Fibroblast of villous mesenchyme (primary cell): Measurements from ENCODE around the gene OR5K2. TPM values are rescaled to one million over a fixed set of nuclear protein-coding genes. Genes with fewer than 3 reads are reported as not detected.

Experiments
- DNase-seq: peaks from one replicate; pipeline ENCODE4 v3.0.0-alpha.2; 2010; ENCODE audit warnings: low read depth
- H3K4me3 ChIP-seq: 2 replicates; pipeline ENCODE4 v1.5.1; 2011; ENCODE audit warnings: low read depth, mild to moderate bottlenecking, low read length
- total RNA-seq: library from RNA; depleted of rRNA; stranded (reverse); fragments of >200 nt; gene quantifications from 2 replicates; pipeline ENCODE4 v1.2.3, GENCODE V29; 2012
- TF ChIP-seq, protein P1 (sequence below): IDR thresholded peaks from 2 replicates; pipeline ENCODE4 v1.5.1; 2012; ENCODE audit warnings: low read depth, mild to moderate bottlenecking, low read length; ENCODE audit not compliant: insufficient read depth

Gene OR5K2
- total RNA-seq, 1 donor, result not detected

DNA sequence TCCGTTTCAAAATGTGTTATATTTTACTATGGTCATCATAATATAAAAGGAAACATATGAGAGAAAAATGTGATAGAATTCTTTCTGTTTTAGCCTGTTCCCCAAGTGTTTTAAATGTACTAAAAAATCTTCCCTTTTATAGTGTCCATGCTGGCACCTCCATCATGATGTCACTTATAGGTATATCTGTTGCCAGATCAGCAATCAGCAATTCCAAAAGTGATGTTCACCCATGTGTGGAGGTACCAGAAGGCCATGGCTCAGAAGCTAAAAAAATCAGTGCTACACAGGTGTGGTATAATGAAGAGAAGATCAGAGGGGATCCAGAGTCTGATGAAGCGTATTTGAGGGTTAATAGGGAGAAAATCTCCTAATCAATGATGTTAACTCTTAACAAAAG, 33.2 kb downstream of the OR5K2 start:
- TF ChIP-seq, protein P1, sequence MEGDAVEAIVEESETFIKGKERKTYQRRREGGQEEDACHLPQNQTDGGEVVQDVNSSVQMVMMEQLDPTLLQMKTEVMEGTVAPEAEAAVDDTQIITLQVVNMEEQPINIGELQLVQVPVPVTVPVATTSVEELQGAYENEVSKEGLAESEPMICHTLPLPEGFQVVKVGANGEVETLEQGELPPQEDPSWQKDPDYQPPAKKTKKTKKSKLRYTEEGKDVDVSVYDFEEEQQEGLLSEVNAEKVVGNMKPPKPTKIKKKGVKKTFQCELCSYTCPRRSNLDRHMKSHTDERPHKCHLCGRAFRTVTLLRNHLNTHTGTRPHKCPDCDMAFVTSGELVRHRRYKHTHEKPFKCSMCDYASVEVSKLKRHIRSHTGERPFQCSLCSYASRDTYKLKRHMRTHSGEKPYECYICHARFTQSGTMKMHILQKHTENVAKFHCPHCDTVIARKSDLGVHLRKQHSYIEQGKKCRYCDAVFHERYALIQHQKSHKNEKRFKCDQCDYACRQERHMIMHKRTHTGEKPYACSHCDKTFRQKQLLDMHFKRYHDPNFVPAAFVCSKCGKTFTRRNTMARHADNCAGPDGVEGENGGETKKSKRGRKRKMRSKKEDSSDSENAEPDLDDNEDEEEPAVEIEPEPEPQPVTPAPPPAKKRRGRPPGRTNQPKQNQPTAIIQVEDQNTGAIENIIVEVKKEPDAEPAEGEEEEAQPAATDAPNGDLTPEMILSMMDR, result no peak
- no peak overlapping the region for H3K4me3 ChIP-seq
- no peak for DNase-seq

GRCh38 chr3:98531622-98532274, 34.3 kb downstream of the OR5K2 start, which contains the start of gene GPR15:
GPR15 (plus strand) TSS chr3:98531978; CDS start chr3:98532034, 56 bp downstream.
- no peak for DNase-seq

DNA sequence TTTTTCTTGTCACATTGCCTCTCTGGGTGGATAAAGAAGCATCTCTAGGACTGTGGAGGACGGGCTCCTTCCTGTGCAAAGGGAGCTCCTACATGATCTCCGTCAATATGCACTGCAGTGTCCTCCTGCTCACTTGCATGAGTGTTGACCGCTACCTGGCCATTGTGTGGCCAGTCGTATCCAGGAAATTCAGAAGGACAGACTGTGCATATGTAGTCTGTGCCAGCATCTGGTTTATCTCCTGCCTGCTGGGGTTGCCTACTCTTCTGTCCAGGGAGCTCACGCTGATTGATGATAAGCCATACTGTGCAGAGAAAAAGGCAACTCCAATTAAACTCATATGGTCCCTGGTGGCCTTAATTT, 34.8 kb downstream of the OR5K2 start:
- TF ChIP-seq, protein P1, result no peak
- no peak for DNase-seq
- H3K4me3 ChIP-seq, result no peak overlapping the region

More at GRCh38 chr3:98531622-98532274, 34.3 kb downstream of the OR5K2 start, which contains the start of gene GPR15:
- no peak within 1 kb of the TSS for H3K4me3 ChIP-seq
- TF ChIP-seq, protein P1, result no peak

DNA sequence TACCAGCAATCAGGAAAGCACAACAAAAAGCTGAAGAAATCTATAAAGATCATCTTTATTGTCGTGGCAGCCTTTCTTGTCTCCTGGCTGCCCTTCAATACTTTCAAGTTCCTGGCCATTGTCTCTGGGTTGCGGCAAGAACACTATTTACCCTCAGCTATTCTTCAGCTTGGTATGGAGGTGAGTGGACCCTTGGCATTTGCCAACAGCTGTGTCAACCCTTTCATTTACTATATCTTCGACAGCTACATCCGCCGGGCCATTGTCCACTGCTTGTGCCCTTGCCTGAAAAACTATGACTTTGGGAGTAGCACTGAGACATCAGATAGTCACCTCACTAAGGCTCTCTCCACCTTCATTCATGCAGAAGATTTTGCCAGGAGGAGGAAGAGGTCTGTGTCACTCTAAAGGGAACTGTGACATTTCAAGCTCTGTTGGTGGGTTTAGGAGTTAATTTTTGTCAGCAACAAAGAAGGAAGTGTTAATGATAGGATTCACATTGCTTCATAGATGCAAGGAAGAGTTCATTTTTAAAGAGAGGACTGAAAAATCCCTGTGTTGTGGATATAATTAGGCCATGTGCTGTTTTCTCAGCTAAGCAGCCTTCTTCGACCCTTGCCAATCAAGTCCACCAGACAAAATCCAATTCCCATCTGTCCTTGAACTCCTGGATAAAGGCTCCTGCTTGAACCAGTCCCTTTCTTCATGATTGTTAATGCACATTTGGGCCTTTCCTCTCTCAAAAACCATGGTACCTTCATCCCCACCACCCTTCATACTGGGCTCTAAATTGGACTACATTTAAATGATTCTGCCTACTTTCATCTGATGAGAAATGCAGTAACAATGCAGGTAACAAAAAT, 35.5 kb downstream of the OR5K2 start:
- DNase-seq, result no peak
- TF ChIP-seq, protein P1, result no peak
- H3K4me3 ChIP-seq, result no peak overlapping the region

DNA sequence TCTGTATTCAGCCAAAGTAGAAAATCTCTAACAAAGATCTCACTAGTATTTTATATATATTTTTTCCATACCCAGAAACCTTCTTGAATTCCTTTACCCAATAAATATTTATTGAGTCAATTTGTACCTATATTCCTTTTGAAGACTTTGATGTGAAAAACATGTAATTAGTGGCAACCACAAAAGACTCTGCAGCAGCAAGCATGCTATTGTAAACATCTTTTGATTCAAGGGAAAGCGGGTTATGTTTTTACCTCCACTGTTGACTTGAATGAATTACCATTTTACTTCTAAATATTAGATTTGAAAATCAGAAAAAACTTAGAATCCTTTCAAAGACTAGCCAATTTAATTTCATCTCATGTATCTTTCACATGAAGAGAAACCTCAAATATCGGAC, 36.7 kb downstream of the OR5K2 start:
- no peak for DNase-seq
- TF ChIP-seq, protein P1, result no peak
- H3K4me3 ChIP-seq, result no peak overlapping the region

DNA sequence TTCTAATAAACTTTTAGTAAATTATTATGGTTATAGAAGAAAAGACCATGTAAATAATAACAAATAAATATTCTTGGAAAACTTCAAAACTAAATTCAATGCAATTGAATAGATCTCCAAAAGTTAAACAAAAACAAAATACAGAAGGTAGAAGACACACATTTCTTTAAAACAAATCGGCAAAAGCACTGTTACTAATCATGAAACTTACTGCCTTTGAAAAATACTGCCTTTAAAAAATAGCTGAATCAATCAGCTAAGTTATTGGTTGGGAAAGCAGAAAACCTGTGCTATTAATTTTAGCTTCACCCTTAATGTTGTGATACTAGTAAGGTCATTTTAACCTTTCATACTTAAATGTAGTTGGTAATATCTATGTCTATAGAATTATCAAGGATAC, 37.3 kb downstream of the OR5K2 start:
- H3K4me3 ChIP-seq, result no peak overlapping the region
- DNase-seq, result no peak
- TF ChIP-seq, protein P1, result no peak
